T-helper 2 cell treated with Interferon-gamma antibody and Interleukin-4, amounts not matched to agents 100 ng/mL and 5 ng/mL, for 36 hours (primary cell): ENCODE data around the gene BHLHE40. TPM values are rescaled to one million over a fixed set of nuclear protein-coding genes. Genes with fewer than 3 reads are reported as not detected.

Experiments used
- intact Hi-C: fragments of 100-400 bp; cut with micrococcal nuclease; formaldehyde crosslinking; loops from one replicate; pipeline ENCODE4 v1.15.1; 2023
- total RNA-seq: library from RNA; stranded (reverse); gene quantifications from 2 replicates; pipeline ENCODE4 v1.2.3, GENCODE V29; 2022

BHLHE40 gene
- total RNA-seq, 1 donor from 2014 or later: 167 TPM

DNA sequence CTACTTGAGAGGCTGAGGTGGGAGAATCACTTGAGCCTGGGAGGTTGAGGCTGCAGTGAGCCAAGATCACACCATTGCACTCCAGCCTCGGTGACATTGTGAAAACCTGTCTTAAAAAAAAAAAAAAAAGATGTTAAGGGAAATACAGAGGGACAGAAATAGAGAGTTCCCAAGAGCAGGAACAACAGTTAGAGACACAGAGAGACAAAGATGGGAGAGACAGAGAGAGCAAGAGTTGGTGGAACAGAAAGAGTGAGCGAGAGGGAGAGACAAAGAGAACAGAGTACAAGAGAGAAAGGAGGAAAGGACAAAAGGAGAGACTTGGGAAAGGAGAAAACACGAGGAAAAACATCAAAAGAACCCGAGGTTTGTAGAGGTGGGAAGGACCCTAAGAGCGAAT is 35.8 kb downstream of the BHLHE40 start:
- intact Hi-C loops: loop anchor here (5.0 kb wide), 1 partner anchor 168 kb away; no protein-coding TSS in a partner anchor

GRCh38 chr3:5016211-5017161 is 37.2 kb downstream of the BHLHE40 start:
- intact Hi-C loops: loop anchor here (1.0 to 5.0 kb wide), 4 partner anchors 10 to 169 kb away; partner anchors contain the start of gene BHLHE40

DNA sequence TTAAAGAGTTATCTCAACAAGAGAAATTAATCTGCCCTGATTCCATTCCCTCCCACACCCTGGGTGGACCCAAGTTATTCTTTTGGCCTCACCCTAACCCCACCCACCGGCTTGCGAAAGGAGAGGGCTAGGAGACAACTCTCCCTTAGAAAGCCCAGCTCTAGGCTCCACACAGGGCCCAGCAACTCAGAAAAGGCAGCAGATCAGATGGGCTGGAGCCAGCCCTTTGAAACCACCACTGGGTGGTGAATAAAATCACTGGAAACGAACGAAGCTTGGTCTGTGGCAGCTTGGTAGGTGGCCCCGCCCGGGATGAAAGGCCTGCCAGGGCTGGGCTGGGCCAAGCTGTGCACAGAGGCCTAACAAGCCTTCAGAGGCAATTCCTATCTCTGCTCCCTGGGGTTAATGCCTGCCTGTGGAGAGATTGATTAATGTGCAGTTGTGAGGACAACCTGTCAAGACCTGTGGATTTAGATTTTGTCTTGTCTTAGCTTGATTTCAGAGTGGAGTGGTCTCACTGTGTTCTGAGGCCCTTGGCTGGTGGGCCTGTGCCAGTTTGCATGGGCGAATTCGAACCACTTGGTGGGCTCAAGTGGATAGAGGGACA is 38.8 kb downstream of the BHLHE40 start:
- intact Hi-C loops: loop anchor here (2.0 to 5.0 kb wide), 2 partner anchors 17 to 171 kb away; no protein-coding TSS in a partner anchor

- intact Hi-C loops: loop anchor here (1.0 to 5.0 kb wide), 4 partner anchors 33 to 172 kb away; partner anchors contain the start of gene EDEM1
Observed at GRCh38 chr3:5019411-5020241, 40.4 kb downstream of the BHLHE40 start.

DNA sequence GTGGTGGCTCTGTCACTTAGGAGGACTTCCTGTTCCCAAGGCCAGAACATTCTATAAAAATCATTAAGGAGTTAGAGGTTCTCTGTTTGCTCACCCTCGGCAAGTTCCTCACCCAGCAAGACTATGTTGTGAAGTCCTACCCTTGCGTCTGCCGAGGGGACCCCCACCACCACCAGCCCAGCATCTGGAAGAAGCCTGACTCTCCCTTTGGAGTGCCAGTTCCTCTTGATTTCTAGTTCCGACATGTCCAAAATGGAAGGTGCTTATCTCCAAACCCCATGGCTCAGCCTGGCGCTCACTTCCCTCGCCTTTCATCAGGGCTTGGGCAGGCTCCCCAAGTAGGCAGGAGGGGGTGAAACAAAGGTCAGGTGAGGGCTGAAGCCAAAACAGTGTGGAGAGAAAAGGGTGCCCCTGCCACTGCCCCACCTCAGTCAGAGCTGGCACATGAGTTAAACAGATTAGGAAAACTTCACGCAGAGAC is 41.0 kb downstream of the BHLHE40 start:
- intact Hi-C loops: no loop called here

- intact Hi-C loops: loop anchor here (2.0 kb wide), 3 partner anchors 15 to 123 kb away; no protein-coding TSS in a partner anchor
Observed at GRCh38 chr3:5021116-5022092, 42.2 kb downstream of the BHLHE40 start.

- intact Hi-C loops: loop anchor here (2.0 kb wide), 3 partner anchors 16 to 124 kb away; no protein-coding TSS in a partner anchor
Observed at GRCh38 chr3:5022187-5022965, 43.1 kb downstream of the BHLHE40 start.

GRCh38 chr3:5022966-5023776 is 43.9 kb downstream of the BHLHE40 start:
- intact Hi-C loops: loop anchor here (2.0 kb wide), 3 partner anchors 16 to 124 kb away; no protein-coding TSS in a partner anchor

DNA sequence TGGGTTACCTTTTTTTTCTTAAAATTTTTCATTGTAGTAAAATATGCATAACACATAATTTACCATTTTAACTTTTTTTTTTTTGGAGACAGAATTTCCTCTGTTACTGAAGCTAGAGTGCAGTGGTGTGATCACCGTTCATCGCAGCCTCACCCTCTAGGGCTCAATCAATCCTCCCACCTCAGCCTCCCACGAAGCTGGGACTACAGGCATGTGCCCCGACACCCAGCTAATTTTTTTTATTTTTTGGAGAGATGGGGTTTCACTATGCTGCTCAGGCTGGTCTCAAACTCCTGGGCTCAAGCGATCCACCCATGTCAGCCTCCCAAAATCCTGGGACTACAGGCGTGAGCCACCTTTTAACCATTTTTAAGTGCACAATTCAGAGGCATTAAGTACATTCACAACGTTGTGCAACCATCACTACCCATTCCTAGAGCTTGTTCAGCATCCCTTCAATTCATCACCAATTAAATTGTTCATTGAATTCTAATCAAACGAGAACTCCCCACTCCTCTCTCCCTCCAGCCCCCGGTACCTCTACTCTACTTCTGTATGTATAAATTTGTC is 44.6 kb downstream of the BHLHE40 start:
- intact Hi-C loops: loop anchor here (2.0 kb wide), 3 partner anchors 17 to 125 kb away; no protein-coding TSS in a partner anchor

DNA sequence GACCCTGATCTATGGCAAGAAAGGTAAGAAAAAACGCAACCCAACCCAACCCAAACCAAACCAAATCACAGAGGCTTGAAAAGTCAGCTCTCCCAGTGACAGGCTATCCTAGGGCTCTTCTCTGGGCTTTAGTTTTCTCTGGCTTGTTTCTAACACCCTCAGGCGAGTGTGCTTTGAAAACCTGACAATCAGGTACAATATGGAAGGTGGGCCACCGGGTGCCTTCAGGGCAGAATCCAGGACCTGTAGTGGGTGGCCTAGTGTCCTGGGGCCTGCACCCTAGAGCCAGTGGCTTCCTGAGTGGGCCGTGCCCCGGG is 46.8 kb downstream of the BHLHE40 start:
- intact Hi-C loops: loop anchor here (1.0 to 2.0 kb wide), 3 partner anchors 40 to 315 kb away; no protein-coding TSS in a partner anchor

- intact Hi-C loops: no loop called here
Observed at GRCh38 chr3:5029715-5030114, 50.5 kb downstream of the BHLHE40 start.

DNA sequence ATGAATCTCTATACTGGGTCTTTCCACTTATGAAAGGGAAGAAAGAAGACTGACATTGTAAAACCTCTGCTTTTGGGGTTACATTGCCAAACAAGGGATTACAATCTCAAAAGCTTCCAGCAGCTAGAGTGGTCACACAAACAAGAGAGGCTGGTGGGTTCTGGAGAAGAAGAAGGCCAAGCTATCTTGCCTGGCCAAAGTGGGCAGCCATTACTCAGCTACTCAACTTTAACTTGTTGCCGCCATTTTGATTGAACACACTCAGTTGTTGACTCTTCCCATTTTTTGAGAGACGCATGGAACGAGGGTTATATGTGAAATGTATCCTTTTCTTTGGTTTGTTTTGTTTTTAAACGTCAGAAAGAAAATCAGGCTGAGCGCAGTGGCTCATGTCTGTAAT is 50.9 kb downstream of the BHLHE40 start:
- intact Hi-C loops: no loop called here

DNA sequence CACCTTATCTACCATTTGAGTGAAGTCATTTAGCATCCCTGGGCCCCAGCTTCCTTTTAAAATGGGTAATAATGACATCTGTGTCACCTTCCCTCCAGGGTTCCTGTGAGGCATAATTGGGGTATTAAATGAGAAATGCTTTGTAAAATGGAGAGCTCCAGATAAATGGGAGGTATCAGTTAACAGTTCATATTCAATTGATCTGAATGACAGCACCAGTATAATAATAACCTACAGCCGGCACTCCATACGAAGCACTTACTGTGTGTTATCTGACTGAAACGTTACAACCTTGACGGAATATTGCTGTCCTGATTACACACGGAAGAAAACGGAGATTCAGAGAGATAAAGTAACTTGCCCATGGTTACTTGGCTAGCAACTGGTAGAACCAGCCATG is 53.6 kb downstream of the BHLHE40 start:
- intact Hi-C loops: no loop called here

Other genes with a start within 250 kb of the BHLHE40 start
- 41.9 and 43.7 TPM in 2 replicates for gene ARL8B, start 142.9 kb downstream of the BHLHE40 start, total RNA-seq
- 92.3 and 96.6 TPM in 2 replicates for gene EDEM1, start 208.3 kb downstream of the BHLHE40 start, total RNA-seq